K562 (cell line): Measurements from ENCODE around the gene CCDC169. TPM values are rescaled to one million over a fixed set of nuclear protein-coding genes. Genes with fewer than 3 reads are reported as not detected.

Experiments
- CTBP1 ChIP-seq: fragments of 450-650 bp; IDR thresholded peaks from 2 replicates; pipeline ENCODE4 v1.6.1; 2016; ENCODE audit warnings: borderline replicate concordance
- E2F6 ChIP-seq, 2 experiments: IDR thresholded peaks; 2 replicates each; pipeline ENCODE4 v1.6.1; 2011; ENCODE audit warnings: borderline replicate concordance in 1 of 2, control low read depth in 1 of 2, low read depth in 1 of 2, low read length in 1 of 2, mild to moderate bottlenecking in 1 of 2, mixed read lengths in 1 of 2, moderate library complexity in 1 of 2; ENCODE audit not compliant: insufficient read depth in 1 of 2, insufficient read length in 1 of 2, poor library complexity in 1 of 2, severe bottlenecking in 1 of 2; ENCODE audit errors: extremely low read depth in 1 of 2
- KLF10 ChIP-seq: fragments of 250-450 bp; sonication (Bioruptor Pico); IDR thresholded peaks from 2 replicates; pipeline ENCODE4 v1.6.1; 2021; ENCODE audit warnings: matching md5 sums
- MBD2 ChIP-seq: sonication (generic); IDR thresholded peaks from 2 replicates; pipeline ENCODE4 v1.6.1; 2016; ENCODE audit warnings: low read depth, borderline replicate concordance
- POLR3G ChIP-seq: IDR thresholded peaks from 2 replicates; pipeline ENCODE4 v1.6.1; 2011; ENCODE audit not compliant: insufficient read length, insufficient replicate concordance; ENCODE audit errors: extremely low read depth
- polyA plus RNA-seq, 8 experiments: library from polyadenylated mRNA; depleted of rRNA in 4 of 8; stranded (reverse) in 5 of 8; unstranded in 3 of 8; fragments of >200 nt; fragmentation: Nextera tagmentation in 2 of 8; fragmentation: Illumina TruSeq in 1 of 8; extraction: Ambion mirVana in 2 of 8; extraction: Trizol in 1 of 8; gene quantifications; 2 replicates each; pipeline versions ENCODE4 v1.2.1 to v1.2.3, GENCODE V29; 2011 to 2014; ENCODE audit warnings: inconsistent platforms in 1 of 8, missing spikeins in 1 of 8
- total RNA-seq, 7 experiments: library from RNA; depleted of rRNA in 6 of 7; stranded (reverse); fragments of >200 nt in 6 of 7; fragmentation: Illumina TruSeq in 2 of 7; extraction: Trizol in 2 of 7; gene quantifications; 2 replicates each; pipeline versions ENCODE4 v1.2.1 to v1.2.3, GENCODE V29; 2011 to 2021; ENCODE audit warnings: low replicate concordance in 1 of 7
- TF ChIP-seq, protein P1 (sequence below): fragments of 450-650 bp; IDR thresholded peaks from 2 replicates; pipeline ENCODE4 v1.6.1; 2016; ENCODE audit warnings: mild to moderate bottlenecking, moderate library complexity

The CCDC169 gene
- total and polyA plus RNA-seq, 9 of the 15 experiments (the other 6 are each of a cell fraction or from before 2014, with no cell fraction given): 6.8 to 22.0 (median 12.4) TPM

- TF ChIP-seq POLR3G: no peak
- TF ChIP-seq KLF10: no peak
- peak; percentile 10; the same call in 1 of the 2 replicates for TF ChIP-seq CTBP1
- TF ChIP-seq, protein P1, sequence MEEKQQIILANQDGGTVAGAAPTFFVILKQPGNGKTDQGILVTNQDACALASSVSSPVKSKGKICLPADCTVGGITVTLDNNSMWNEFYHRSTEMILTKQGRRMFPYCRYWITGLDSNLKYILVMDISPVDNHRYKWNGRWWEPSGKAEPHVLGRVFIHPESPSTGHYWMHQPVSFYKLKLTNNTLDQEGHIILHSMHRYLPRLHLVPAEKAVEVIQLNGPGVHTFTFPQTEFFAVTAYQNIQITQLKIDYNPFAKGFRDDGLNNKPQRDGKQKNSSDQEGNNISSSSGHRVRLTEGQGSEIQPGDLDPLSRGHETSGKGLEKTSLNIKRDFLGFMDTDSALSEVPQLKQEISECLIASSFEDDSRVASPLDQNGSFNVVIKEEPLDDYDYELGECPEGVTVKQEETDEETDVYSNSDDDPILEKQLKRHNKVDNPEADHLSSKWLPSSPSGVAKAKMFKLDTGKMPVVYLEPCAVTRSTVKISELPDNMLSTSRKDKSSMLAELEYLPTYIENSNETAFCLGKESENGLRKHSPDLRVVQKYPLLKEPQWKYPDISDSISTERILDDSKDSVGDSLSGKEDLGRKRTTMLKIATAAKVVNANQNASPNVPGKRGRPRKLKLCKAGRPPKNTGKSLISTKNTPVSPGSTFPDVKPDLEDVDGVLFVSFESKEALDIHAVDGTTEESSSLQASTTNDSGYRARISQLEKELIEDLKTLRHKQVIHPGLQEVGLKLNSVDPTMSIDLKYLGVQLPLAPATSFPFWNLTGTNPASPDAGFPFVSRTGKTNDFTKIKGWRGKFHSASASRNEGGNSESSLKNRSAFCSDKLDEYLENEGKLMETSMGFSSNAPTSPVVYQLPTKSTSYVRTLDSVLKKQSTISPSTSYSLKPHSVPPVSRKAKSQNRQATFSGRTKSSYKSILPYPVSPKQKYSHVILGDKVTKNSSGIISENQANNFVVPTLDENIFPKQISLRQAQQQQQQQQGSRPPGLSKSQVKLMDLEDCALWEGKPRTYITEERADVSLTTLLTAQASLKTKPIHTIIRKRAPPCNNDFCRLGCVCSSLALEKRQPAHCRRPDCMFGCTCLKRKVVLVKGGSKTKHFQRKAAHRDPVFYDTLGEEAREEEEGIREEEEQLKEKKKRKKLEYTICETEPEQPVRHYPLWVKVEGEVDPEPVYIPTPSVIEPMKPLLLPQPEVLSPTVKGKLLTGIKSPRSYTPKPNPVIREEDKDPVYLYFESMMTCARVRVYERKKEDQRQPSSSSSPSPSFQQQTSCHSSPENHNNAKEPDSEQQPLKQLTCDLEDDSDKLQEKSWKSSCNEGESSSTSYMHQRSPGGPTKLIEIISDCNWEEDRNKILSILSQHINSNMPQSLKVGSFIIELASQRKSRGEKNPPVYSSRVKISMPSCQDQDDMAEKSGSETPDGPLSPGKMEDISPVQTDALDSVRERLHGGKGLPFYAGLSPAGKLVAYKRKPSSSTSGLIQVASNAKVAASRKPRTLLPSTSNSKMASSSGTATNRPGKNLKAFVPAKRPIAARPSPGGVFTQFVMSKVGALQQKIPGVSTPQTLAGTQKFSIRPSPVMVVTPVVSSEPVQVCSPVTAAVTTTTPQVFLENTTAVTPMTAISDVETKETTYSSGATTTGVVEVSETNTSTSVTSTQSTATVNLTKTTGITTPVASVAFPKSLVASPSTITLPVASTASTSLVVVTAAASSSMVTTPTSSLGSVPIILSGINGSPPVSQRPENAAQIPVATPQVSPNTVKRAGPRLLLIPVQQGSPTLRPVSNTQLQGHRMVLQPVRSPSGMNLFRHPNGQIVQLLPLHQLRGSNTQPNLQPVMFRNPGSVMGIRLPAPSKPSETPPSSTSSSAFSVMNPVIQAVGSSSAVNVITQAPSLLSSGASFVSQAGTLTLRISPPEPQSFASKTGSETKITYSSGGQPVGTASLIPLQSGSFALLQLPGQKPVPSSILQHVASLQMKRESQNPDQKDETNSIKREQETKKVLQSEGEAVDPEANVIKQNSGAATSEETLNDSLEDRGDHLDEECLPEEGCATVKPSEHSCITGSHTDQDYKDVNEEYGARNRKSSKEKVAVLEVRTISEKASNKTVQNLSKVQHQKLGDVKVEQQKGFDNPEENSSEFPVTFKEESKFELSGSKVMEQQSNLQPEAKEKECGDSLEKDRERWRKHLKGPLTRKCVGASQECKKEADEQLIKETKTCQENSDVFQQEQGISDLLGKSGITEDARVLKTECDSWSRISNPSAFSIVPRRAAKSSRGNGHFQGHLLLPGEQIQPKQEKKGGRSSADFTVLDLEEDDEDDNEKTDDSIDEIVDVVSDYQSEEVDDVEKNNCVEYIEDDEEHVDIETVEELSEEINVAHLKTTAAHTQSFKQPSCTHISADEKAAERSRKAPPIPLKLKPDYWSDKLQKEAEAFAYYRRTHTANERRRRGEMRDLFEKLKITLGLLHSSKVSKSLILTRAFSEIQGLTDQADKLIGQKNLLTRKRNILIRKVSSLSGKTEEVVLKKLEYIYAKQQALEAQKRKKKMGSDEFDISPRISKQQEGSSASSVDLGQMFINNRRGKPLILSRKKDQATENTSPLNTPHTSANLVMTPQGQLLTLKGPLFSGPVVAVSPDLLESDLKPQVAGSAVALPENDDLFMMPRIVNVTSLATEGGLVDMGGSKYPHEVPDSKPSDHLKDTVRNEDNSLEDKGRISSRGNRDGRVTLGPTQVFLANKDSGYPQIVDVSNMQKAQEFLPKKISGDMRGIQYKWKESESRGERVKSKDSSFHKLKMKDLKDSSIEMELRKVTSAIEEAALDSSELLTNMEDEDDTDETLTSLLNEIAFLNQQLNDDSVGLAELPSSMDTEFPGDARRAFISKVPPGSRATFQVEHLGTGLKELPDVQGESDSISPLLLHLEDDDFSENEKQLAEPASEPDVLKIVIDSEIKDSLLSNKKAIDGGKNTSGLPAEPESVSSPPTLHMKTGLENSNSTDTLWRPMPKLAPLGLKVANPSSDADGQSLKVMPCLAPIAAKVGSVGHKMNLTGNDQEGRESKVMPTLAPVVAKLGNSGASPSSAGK: peak; percentile 40; the same call in 1 of the 2 replicates
- TF ChIP-seq MBD2: no peak
- peak; percentile 55 to 79 for TF ChIP-seq E2F6 (IDR thresholded peaks at IDR 0.05; ENCODE audit: borderline replicate concordance in 1 of 2, extremely low read depth in 1 of 2, insufficient read depth in 1 of 2, insufficient read length in 1 of 2, low read depth in 1 of 2, low read length in 1 of 2, poor library complexity in 1 of 2, severe bottlenecking in 1 of 2)
Observed at GRCh38 chr13:36345438-36346221, 48.0 kb upstream of the CCDC169 start (continued).
